ENCODE measurements around the gene TMEM91. TPM values are rescaled to one million over a fixed set of nuclear protein-coding genes. Genes with fewer than 3 reads are reported as not detected.

The TMEM91 gene
- total and polyA plus RNA-seq, 9 of the 15 experiments (the other 6 are each of a cell fraction or from before 2014, with no cell fraction given) = 1.2 to 5.2 (median 2.7) TPM

- TF ChIP-seq NKRF (IDR thresholded peaks at IDR 0.05; ENCODE audit: borderline replicate concordance) (peak; percentile 94), ZEB2 (IDR thresholded peaks at IDR 0.05) (no peak; the same call in 1 of the 2 replicates), TSC22D4 (tag; IDR thresholded peaks at IDR 0.05) (no peak), MEF2A (IDR thresholded peaks at IDR 0.05; ENCODE audit: control insufficient read depth, low read depth, low read length) (peak; percentile 70; the same call in 1 of the 2 replicates), ZNF75A (CRISPR knock-in tag; IDR thresholded peaks at IDR 0.05) (no peak), LARP7 (IDR thresholded peaks at IDR 0.05) (peak; percentile 45; the same call in 1 of the 2 replicates), SAP30 (IDR thresholded peaks at IDR 0.05; ENCODE audit: borderline replicate concordance, insufficient read depth, low read depth, low read length, poor library complexity, severe bottlenecking) (peak; percentile 52), FOXO4 (CRISPR knock-in tag; IDR thresholded peaks at IDR 0.05) (no peak), MTA1 (IDR thresholded peaks at IDR 0.05; ENCODE audit: borderline replicate concordance) (no peak; the same call in 1 of the 2 replicates), MCM2 (IDR thresholded peaks at IDR 0.05; ENCODE audit: low read depth) (0 out of 2 replicates have a peak, but pooled peaks have one; percentile 15), NR0B1 (IDR thresholded peaks at IDR 0.05; ENCODE audit: partially characterized antibody) (no peak), YY1 (IDR thresholded peaks at IDR 0.05; ENCODE audit: borderline replicate concordance in 1 of 3, control insufficient read depth in 1 of 3, extremely low read depth in 1 of 3, insufficient read depth in 3 of 3, insufficient read length in 1 of 3, insufficient replicate concordance in 2 of 3, low read depth in 1 of 3, low read length in 2 of 3) (peak in 1 of 3 experiments; percentile 37)
- TF ChIP-seq, protein P1, sequence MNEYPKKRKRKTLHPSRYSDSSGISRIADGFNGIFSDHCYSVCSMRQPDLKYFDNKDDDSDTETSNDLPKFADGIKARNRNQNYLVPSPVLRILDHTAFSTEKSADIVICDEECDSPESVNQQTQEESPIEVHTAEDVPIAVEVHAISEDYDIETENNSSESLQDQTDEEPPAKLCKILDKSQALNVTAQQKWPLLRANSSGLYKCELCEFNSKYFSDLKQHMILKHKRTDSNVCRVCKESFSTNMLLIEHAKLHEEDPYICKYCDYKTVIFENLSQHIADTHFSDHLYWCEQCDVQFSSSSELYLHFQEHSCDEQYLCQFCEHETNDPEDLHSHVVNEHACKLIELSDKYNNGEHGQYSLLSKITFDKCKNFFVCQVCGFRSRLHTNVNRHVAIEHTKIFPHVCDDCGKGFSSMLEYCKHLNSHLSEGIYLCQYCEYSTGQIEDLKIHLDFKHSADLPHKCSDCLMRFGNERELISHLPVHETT (CRISPR knock-in tag; conservative IDR thresholded peaks at IDR 0.05 in 1 of 2, IDR thresholded peaks at IDR 0.05 in 1 of 2) = no peak
- TF ChIP-seq, protein P2, sequence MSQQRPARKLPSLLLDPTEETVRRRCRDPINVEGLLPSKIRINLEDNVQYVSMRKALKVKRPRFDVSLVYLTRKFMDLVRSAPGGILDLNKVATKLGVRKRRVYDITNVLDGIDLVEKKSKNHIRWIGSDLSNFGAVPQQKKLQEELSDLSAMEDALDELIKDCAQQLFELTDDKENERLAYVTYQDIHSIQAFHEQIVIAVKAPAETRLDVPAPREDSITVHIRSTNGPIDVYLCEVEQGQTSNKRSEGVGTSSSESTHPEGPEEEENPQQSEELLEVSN (IDR thresholded peaks at IDR 0.05; ENCODE audit: borderline replicate concordance in 1 of 2, extremely low read depth in 1 of 2, insufficient read depth in 1 of 2, insufficient read length in 1 of 2, low read depth in 1 of 2, low read length in 1 of 2, poor library complexity in 1 of 2, severe bottlenecking in 1 of 2) = peak in 1 of 2 experiments; percentile 28
- TF ChIP-seq, protein P3, sequence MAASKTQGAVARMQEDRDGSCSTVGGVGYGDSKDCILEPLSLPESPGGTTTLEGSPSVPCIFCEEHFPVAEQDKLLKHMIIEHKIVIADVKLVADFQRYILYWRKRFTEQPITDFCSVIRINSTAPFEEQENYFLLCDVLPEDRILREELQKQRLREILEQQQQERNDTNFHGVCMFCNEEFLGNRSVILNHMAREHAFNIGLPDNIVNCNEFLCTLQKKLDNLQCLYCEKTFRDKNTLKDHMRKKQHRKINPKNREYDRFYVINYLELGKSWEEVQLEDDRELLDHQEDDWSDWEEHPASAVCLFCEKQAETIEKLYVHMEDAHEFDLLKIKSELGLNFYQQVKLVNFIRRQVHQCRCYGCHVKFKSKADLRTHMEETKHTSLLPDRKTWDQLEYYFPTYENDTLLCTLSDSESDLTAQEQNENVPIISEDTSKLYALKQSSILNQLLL (CRISPR knock-in tag; IDR thresholded peaks at IDR 0.05; ENCODE audit: borderline replicate concordance) = no peak
Observed at GRCh38 chr19:41350735-41351338, 25.5 kb upstream of the TMEM91 start (continued).

Measured in K562 (cell line).